Activated T-cell treated with anti-CD3 and anti-CD28 coated beads, Interleukin-2, amount 50 U/mL, for 4 hours (primary cell): ENCODE measurements around the gene RELL2. TPM values are rescaled to one million over a fixed set of nuclear protein-coding genes. Genes with fewer than 3 reads are reported as not detected.
A peak's percentile ranks its signal among the peaks of the same experiment; 100 is the strongest.

ENCODE experiments used
- ATAC-seq, 2 donors: fragments of 200-7000 bp; cut with Tn5 transposase; one replicate each; pipeline ENCODE4 v1.10.0; 2021
- DNase-seq: peaks from one replicate; pipeline ENCODE4 v3.0.0-alpha.2; 2020
- H3K27me3 Mint-ChIP-seq: one replicate; pipeline ENCODE4 v1.8.0; 2021; ENCODE audit warnings: low read depth, mixed read lengths
- H3K36me3 Mint-ChIP-seq: one replicate; pipeline ENCODE4 v1.8.0; 2022; ENCODE audit warnings: mixed read lengths; ENCODE audit not compliant: insufficient read depth
- H3K4me1 Mint-ChIP-seq: one replicate; pipeline ENCODE4 v1.8.0; 2021; ENCODE audit warnings: low read depth, mixed read lengths
- H3K4me3 Mint-ChIP-seq: one replicate; pipeline ENCODE4 v1.8.0; 2021; ENCODE audit warnings: mild to moderate bottlenecking, moderate library complexity, mixed read lengths
- H3K9me3 Mint-ChIP-seq: one replicate; pipeline ENCODE4 v1.8.0; 2021; ENCODE audit warnings: mixed read lengths
- total RNA-seq, 3 donors: library from RNA; stranded (reverse); gene quantifications; one replicate each; pipeline ENCODE4 v1.2.1, GENCODE V29; 2021

RELL2 gene
- total RNA-seq, 3 donors from 2014 or later = 25.8 to 30.4 (median 29.5) TPM

DNA sequence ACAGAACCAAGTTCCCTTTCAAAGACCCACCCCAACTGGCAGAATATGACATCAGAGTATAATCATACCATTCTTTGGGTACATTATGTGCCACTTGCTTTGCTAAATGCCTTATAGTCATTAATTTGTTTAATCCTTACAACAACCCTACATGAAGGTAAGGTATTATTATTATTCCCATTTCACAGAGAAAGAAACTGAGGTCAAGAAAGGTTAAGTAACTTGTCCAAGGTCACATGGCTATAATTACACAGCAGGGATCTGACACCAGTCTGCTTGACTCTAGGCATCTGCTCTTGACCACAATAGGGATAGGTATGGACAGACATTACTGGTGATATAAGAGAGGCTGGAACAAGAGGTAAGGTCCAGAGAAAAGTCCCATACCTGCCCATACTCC is 13.2 kb downstream of the RELL2 start:
- Mint-ChIP-seq H3K27me3 (no peaks in the 10 kb centered on the region), H3K4me3 (peak overlapping the region; percentile 62), H3K36me3 (peaks cover 15% of the 10 kb centered on the region), H3K4me1 (peaks cover 35% of the 10 kb centered on the region), H3K9me3 (no peaks in the 10 kb centered on the region)
- ATAC-seq (no peak), DNase-seq (no peak)

DNA sequence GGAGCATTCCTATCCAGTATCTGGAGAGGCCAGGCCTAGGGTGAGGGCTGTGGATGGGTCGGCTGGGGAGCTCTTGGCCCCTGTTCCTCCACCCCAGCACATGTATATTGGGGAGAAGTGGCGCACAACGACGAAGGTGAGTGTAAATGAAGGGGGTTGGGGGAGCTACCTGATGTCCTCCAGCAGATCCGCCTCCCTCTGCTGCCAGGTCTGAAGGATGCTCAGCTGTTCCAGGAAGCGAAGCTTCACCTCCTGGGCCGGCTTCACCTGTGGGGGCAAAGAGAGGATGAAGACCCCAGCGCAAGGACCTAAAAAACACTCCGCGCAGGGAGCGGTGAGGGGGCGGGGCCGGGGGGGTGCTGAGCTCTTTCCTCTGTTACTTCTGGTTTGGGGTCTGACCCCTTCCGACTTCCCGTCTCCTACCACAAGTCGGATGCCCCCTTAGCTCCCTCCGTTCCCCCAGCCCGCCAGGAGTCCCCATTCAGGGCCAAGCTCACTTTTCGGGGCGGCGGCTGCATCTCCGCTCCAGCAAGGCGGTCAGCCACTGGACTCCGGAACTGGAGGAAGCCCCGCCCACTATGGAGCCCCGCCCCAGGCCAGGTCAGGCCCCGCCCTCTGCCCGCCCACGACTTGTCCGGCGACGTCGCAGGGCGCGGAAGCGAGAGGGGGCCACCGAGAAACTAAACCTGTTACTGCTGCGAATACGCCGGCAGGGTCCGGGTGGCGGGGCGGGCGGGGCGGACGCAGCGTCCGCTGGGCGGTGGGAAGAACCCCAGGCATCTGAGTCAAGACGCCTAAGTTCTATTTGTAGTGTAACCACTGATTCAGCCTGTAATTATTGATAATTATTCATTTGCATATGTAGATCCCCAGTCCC is 14.3 kb downstream of the RELL2 start, which contains the start of gene FCHSD1:
Gene FCHSD1 (minus strand): TSS at position 568 of the 877 bp plus-strand sequence. CDS start 50 bp downstream, at position 518.
- peak; percentile 90 to 93 for ATAC-seq
- Mint-ChIP-seq H3K36me3 (peaks cover 8% of the 10 kb centered on the region), H3K4me1 (peaks cover 33% of the 10 kb centered on the region), H3K4me3 (peak within 1 kb of the TSS; percentile 93), H3K9me3 (no peaks in the 10 kb centered on the region), H3K27me3 (no peaks in the 10 kb centered on the region)
- peak; percentile 73 for DNase-seq

DNA sequence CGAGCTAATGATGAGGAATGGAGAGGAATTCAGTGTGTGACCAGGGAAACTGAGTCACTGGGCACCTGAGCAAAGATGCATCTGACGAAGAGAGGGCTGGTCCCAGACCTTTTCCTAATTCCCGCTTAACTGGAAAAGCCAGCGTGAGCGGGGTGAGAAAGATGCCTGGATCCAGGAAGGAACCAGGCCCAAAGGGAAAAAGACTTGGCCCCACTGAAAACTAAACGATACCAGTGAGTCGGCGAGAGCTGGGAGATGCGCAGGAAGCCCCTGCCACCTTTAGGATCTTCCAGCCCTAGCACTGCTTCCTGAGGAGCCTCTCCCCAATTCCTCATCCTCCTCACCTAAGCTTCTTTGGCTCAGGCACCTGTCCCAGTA is 14.9 kb downstream of the RELL2 start:
- DNase-seq (no peak), ATAC-seq (no peak)
- H3K4me3 Mint-ChIP-seq = peak overlapping the region; percentile 93
- H3K9me3 Mint-ChIP-seq = no peaks in the 10 kb centered on the region
- H3K27me3 Mint-ChIP-seq = no peaks in the 10 kb centered on the region
- H3K36me3 Mint-ChIP-seq = peaks cover 2% of the 10 kb centered on the region
- H3K4me1 Mint-ChIP-seq = peaks cover 33% of the 10 kb centered on the region

DNA sequence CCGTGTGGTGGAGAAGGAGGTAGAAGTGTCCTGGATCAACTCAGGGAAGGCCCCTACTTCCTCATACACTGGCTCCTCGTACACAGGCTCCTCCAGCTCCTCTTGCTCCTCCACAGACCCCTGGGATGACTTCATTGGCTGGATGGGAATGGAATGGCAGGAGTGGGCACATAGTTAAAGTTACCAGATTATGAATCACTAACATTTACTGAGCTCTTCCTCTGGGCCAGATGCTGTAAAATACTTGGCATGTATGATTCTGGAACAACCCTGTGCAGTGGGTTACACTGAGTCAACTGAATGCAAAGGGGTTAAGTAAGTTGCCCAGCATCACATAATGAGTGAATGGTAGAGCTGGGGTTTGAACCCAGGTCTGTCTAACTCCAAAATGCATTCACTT is 17.5 kb downstream of the RELL2 start:
- Mint-ChIP-seq H3K27me3 (no peaks in the 10 kb centered on the region), H3K4me1 (peaks cover 30% of the 10 kb centered on the region), H3K36me3 (no peaks in the 10 kb centered on the region), H3K9me3 (no peaks in the 10 kb centered on the region), H3K4me3 (no peak overlapping the region)
- no peak for DNase-seq
- no peak for ATAC-seq

DNA sequence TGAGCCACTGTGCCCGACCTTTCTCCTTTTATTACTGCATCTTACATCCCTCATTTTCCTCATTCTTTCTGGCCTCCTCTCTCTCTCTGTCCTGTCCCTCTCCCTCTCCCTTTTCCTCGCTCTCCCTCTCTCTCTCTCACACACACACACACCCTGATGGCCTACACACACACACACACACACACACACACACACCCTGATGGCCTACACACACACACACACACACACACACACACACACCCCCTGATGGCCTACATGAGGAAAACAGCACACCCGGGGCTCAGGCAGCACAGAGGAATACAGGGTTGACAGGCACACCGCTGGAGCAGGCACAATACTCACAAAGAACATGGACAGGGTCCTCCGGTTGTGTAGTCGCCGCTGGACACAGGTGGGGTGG is 18.2 kb downstream of the RELL2 start:
- Mint-ChIP-seq H3K27me3 (no peaks in the 10 kb centered on the region), H3K9me3 (no peaks in the 10 kb centered on the region), H3K4me3 (no peak overlapping the region), H3K4me1 (peaks cover 23% of the 10 kb centered on the region), H3K36me3 (no peaks in the 10 kb centered on the region)
- no peak for ATAC-seq
- DNase-seq = no peak

DNA sequence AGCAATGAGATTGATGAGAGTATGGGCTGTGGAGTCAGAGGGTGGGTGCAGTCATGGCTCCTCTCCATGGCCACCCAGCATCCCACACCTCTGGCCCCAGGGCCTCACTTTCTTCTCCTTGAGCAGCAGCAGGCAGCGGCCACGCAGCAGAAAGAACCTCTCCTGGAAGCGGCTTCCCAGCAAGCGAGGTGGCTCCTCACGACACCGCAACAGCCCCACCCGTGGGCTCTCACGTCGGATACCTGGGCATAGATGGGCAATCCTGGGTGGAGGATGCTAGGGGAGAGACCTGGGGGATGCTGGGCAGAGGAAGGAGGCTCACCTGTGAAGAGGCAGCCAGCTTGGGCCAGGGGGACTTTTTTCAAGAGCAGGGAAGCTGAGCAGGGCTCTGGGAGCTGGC is 19.6 kb downstream of the RELL2 start:
- H3K36me3 Mint-ChIP-seq = no peaks in the 10 kb centered on the region
- peaks cover 13% of the 10 kb centered on the region for H3K4me1 Mint-ChIP-seq
- no peak for DNase-seq
- no peak for ATAC-seq
- no peaks in the 10 kb centered on the region for H3K9me3 Mint-ChIP-seq
- H3K27me3 Mint-ChIP-seq = no peaks in the 10 kb centered on the region
- H3K4me3 Mint-ChIP-seq = no peak overlapping the region

DNA sequence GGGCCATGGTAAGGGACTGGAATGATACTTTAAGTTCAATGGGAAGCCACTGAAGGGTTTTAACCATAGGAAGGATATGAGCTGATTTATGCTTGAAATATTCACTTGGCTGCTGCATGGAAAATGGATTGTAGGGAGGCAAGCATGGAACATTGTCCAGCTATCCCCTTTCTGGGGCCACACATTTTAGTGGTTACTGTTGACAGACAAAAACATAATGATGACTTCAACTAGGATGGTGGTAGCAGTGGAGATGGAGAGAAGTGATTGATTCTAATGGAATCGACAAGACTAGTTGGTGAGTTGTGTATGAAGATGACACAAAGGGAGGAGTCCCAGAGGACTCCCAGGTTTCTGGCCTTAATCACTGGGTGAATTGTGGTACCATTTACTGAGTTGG is 20.6 kb downstream of the RELL2 start:
- no peaks in the 10 kb centered on the region for H3K27me3 Mint-ChIP-seq
- H3K36me3 Mint-ChIP-seq = no peaks in the 10 kb centered on the region
- H3K9me3 Mint-ChIP-seq = no peaks in the 10 kb centered on the region
- no peak overlapping the region for H3K4me3 Mint-ChIP-seq
- H3K4me1 Mint-ChIP-seq = peaks cover 4% of the 10 kb centered on the region
- ATAC-seq = no peak
- no peak for DNase-seq

DNA sequence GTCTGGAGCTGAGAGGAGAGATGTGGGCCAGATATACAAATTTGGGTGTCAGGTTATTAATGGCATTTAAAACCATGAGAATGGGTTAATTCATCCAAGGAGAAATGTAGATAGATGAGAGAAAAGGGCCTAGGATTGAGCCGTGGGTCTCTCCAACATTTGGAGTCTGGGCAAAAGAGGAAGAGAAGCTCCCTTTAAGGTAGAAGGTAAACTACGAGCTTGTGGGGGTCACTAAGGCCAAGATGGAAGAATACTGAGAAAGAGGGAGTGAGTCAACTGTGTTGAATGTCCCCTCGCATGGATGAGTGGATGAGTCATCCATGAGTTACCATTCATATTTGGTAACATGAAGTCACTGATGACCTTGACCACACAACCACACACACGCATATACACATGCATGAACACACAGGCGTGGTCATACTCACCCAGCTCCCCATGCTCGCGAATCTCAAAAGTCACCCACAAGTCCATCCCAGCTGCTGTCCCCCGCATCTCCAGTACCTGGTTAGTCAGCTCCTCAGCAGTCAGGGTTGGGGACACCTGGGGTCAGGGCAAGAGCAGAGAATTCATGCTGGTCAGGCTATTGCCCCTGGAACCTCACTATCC is 21.2 kb downstream of the RELL2 start:
- no peaks in the 10 kb centered on the region for H3K36me3 Mint-ChIP-seq
- no peaks in the 10 kb centered on the region for H3K9me3 Mint-ChIP-seq
- no peaks in the 10 kb centered on the region for H3K4me1 Mint-ChIP-seq
- peak in 1 of 2 donors; percentile 58 for ATAC-seq
- H3K4me3 Mint-ChIP-seq = no peak overlapping the region
- DNase-seq = no peak
- no peaks in the 10 kb centered on the region for H3K27me3 Mint-ChIP-seq

DNA sequence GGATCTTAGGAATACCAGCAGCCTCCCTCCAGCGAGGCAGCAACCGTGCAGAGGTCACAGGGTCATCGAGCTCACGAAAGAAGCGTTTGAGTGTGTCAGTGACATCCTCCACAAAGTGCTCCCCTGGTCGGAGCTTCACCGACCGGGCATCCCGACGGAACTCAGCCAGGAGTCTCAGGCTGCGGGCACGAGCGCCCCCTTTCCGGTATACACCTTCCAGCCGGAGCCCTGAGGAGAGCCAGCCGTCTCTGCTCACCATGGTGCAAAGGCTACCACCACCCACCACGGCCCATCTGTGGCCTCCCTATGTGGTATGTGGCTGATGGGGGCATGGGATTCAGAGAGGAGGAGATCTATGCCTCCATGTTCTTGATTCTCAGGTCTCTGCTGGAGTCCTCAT is 25.2 kb downstream of the RELL2 start:
- Mint-ChIP-seq H3K4me1 (peaks cover 3% of the 10 kb centered on the region), H3K36me3 (no peaks in the 10 kb centered on the region), H3K4me3 (no peak overlapping the region), H3K27me3 (no peaks in the 10 kb centered on the region), H3K9me3 (no peaks in the 10 kb centered on the region)
- DNase-seq (no peak), ATAC-seq (no peak)

DNA sequence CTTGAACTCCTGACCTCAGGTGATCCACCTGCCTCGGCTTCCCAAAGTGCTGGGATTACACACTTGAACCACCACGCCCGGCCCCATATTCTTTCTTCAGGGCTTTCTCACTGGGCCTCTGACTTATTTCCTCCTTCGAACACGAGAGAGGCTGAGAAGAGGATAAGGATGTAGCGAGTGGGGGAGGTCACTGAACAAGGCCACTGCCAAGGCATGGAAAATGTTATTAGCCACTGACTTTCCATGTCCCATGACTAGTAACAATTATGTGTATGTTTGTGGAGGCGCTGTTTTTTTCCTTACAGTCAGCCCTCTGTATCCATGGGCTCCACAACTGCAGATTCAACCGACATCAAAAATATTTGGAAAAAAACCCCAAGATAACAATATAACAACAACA is 26.7 kb downstream of the RELL2 start:
- no peaks in the 10 kb centered on the region for H3K36me3 Mint-ChIP-seq
- H3K27me3 Mint-ChIP-seq = no peaks in the 10 kb centered on the region
- H3K4me3 Mint-ChIP-seq = no peak overlapping the region
- ATAC-seq (no peak), DNase-seq (no peak)
- no peaks in the 10 kb centered on the region for H3K9me3 Mint-ChIP-seq
- H3K4me1 Mint-ChIP-seq = peaks cover 3% of the 10 kb centered on the region

DNA sequence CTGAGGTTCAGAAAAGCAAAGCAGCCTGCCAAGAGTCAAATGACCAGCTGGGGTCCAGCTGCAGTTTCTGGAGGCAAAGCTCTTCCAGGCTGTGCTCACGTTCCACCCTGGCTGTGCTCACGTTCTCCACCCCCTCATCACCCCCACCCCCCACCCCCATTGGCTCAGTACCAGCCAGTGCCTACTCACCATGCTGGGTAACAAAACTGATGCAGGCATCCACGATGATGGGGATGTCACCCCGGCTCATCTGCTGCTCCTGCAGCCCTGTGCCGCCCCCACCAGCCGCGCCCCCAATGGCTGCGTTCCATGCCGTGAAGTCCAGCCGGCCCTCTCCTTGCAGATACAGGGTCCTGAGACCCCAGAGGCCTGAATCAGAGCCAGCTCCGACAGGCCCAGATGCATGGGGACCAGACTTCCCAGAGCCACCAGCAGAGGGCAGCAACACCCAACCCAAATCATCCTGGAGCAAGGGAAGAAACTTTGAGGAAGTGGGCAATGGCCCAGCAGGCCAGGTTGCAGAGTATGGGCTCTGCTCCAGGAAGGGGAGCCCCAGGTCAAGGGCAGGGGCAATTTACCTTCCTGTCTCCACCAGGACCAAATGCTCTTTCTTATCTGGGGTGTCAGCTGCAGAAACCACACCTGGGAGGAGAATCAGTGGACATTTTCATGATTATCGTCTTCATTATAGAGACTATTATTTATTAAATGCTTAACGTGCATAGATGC is 28.1 kb downstream of the RELL2 start:
- H3K36me3 Mint-ChIP-seq = no peaks in the 10 kb centered on the region
- H3K4me1 Mint-ChIP-seq = peaks cover 3% of the 10 kb centered on the region
- DNase-seq = peak; percentile 72
- peak; percentile 93 to 95 for ATAC-seq
- no peaks in the 10 kb centered on the region for H3K9me3 Mint-ChIP-seq
- no peak overlapping the region for H3K4me3 Mint-ChIP-seq
- no peaks in the 10 kb centered on the region for H3K27me3 Mint-ChIP-seq

DNA sequence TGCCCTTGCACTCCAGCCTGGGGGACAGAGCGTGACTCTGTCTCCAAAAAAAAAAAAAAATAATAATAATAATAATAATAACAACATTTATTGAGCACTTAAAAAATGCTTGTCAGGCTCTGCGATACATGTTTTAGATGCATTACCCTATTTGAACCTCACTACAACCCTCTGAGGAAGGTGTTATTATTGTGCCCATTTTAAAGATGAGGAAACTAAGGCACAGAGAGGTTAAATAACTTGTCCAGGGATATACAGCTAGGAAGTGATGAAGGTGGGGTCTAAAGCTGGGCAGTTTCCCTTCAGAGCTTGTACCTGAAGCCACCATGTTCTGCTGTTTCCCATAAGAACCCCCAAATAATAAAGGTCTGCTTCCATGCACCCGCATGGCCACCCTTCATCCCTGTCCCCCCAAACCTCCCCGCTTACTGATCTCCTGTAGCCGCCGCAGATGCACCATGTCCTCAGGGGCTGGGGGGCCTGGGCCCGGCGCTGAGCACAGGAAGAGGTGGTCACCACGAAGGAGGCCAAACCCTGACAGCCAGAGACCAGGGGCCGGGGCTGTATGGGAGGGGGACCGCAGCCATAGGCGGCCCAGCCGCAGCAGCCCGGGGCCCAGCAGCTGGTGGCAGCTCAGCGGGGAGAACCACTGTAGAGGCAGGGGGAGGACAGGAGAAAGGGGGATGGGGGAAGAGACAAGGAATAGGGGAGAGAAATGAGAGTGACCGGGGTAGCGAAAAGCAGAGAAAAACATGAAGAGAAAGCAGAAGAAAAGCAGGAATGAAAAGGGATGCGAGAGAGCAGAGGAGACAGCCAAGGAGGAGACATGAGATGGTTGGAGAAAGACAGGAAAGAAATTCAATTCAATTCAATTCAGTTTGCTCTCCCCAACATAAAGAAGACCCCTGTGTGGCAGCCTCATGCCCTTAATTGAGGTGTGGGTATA is 29.5 kb downstream of the RELL2 start:
- Mint-ChIP-seq H3K4me3 (no peak overlapping the region), H3K36me3 (no peaks in the 10 kb centered on the region), H3K9me3 (no peaks in the 10 kb centered on the region), H3K27me3 (no peaks in the 10 kb centered on the region), H3K4me1 (peaks cover 3% of the 10 kb centered on the region)
- DNase-seq (no peak), ATAC-seq (no peak)

DNA sequence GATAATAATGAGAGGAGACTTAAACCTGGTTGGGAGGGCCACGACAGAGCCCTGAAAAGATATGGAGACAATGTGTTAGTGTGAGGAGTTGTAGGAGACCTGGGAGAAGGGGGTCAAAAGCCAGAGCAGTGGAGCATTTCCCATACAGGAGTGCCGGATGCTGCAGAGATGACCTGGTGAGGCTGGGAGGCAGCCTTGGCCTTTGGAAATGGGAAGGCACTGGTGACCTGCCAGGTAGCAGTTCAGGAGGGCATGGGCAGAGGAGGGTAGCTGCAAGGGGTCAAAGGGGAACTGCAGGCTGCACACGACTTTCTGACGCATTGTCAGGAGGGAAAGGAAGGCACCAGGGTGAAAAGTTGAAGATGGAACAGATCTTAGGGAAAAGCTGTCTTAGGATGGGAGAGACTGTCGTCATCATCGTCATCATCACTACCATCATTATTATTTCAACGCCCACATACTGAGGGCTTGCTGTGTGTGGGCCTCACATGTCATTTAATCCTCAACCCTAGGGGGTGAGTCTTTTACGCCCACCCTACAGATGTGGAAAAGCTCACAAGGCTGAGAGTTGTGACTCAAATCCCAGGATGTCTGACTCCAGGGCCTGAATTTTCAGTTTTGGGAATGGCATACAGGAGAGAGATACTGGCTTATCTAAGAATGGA is 31.9 kb downstream of the RELL2 start:
- Mint-ChIP-seq H3K4me1 (peaks cover 3% of the 10 kb centered on the region), H3K9me3 (no peaks in the 10 kb centered on the region), H3K27me3 (no peaks in the 10 kb centered on the region), H3K4me3 (no peak overlapping the region), H3K36me3 (no peaks in the 10 kb centered on the region)
- ATAC-seq (no peak), DNase-seq (no peak)
